ENCODE measurements around the gene PGLYRP4.
A peak's percentile ranks its signal among the peaks of the same experiment; 100 is the strongest.
"Not testable (repeated sequence)": the region's sequence is repeated elsewhere in the genome, so short reads cannot be mapped to it uniquely, and the experiment has no call there.

The PGLYRP4 gene

GRCh38 chr1:153355445-153356071 lies 6.9 kb upstream of the PGLYRP4 start:
- DNase-seq: peak; percentile 49 to 59

DNA sequence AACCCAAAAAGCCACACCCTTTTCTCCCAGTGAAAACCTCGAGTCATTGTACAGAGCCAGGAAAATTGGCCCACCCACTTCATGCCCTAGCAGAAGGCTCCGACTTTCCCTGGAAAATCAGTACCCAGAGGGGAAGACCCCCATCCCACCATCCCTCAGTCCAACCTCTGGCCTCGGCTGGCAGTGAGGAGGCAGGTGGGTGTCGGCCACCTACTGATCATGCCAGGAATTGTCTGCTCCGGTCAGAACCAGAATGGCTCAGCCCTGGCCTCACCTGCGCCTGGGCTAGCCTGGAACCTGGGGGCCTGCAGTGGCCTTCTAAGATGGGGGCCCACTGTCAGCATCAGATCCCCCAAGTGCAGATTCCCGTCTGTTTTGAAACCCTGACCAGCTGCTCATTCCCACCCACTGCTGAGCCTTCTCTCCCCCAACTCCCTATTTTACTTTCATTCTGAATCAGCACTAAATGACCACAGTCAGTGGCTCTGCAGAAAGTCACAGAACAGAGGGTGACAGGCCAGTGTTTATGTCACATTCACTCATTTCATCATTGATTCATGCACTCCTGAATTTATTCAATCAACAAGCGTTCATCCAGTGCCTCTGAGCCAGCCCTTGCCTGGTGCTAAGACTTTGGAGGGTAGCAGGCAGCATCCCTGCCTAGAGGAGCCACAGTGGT lies 6.0 kb upstream of the PGLYRP4 start:
- no peak for DNase-seq

- no peak for DNase-seq
Observed at GRCh38 chr1:153353226-153353947, 4.7 kb upstream of the PGLYRP4 start.

DNA sequence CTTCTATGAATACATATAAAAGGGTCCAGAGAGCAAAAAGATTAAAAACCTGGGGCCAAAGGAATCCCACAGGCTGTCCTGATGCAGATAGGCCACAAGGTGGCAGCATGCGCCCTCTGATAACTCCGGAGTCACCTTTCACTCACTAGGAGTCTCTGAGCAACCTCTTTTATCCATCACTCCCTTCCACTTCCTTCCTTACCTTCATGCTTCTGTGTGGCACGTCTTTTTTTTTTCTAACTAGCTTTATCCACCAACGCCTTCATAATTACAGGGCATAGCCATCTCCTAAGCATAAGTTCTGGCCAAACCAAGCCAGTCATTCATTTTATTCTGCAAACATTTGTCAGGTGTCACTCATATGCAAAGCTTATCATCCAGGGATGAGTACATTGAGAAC lies 3.9 kb upstream of the PGLYRP4 start:
- peak; percentile 60 to 65 for DNase-seq

GRCh38 chr1:153350321-153350957 lies 1.8 kb upstream of the PGLYRP4 start:
- no peak for DNase-seq

- DNase-seq: no peak
Observed at GRCh38 chr1:153349363-153350320, 1.0 kb upstream of the PGLYRP4 start.

GRCh38 chr1:153347856-153348255 lies 785 bp downstream of the PGLYRP4 start:
- DNase-seq: no peak

- DNase-seq: not testable (repeated sequence)
Observed at GRCh38 chr1:153347049-153347448, 1.6 kb downstream of the PGLYRP4 start.

DNA sequence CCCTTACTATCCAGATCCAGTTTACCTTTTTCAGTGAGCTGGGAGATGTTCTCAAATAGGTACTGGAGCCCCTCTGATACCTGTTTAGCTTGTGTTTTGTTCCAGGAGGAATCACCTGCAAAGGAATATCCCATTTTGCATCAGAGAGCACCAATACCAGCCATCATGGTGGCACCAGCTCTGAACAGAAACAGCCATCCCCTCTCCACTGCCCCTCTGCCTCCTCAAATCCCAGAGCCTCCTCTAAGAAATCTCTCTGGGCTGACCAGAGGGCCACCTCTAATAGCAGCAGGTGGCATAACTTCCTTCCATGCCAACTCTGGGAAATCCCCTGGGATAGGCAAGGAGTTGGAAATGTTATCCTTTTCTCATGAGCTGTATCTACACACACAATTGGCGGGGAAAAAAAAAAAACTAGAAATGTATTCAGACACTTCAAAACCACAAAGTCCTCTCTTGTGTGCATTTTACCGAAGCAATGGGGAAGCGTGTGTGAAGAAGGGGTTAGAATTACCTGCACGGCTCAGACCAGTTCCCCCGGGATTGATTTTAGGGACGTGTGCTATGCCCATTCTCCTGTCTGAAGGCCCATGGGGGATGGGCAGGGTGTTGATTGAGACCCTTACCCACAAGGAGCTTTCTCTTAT lies 2.4 kb downstream of the PGLYRP4 start:
- DNase-seq: no peak

- DNase-seq: no peak
Observed at GRCh38 chr1:153345187-153346076, 3.2 kb downstream of the PGLYRP4 start.

DNA sequence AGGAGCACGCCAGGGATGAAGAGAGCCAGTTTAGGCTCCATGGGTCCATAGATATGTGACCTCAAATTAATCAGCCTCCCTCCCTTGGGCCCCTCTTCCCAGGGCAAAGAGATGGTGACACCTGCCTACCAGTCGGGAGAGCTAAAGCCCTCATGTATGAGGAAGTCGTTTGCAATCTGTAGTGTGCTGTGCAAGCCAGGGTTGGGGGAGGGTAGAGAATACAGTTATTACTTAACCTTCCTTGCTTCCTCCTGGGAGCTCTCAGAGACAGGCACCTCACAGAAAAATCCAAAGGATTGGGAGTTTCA lies 4.0 kb downstream of the PGLYRP4 start:
- DNase-seq: no peak

DNA sequence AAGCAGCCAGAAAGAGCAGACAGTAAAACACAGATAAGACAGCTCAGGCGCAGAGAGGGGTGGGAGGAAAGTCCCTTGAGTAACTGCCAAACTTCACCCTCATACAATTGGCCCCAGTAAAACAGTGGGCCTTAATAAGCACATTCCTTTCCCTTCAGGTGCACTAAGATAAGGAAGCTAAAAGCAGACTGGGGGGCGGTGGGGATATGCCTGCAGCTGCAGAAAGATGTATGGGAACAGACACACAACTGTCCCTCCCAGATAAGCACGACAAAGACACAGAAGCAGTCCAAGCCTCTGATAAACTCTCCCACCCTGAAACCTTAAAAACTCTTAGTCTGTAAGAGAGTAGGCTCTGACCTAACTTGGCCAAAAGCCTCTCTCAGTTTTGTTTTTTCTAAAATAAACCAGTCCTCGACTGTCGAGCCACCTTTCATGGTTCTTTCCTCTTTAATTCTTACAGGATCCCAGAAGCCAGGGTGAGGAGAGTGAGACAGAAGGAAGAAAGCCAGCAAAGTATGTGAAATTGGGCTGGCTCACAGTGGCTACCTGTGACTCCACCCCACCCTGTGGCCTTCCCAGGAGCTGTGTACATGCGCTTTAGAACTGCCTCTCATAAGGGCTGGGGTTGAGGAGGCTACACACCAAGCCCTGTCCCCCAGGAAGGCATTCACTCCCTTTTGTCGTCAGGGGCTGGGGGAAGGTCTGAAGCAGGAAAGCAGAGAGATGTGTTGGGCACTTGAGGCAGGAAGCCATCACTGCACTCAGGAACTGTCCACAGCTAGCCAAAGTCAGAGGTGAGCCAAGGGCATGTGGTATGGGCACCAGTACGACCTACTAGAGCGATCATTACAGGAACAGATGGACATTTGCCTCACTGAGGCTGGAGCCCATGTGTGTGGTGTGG lies 4.6 kb downstream of the PGLYRP4 start:
- no peak for DNase-seq

DNA sequence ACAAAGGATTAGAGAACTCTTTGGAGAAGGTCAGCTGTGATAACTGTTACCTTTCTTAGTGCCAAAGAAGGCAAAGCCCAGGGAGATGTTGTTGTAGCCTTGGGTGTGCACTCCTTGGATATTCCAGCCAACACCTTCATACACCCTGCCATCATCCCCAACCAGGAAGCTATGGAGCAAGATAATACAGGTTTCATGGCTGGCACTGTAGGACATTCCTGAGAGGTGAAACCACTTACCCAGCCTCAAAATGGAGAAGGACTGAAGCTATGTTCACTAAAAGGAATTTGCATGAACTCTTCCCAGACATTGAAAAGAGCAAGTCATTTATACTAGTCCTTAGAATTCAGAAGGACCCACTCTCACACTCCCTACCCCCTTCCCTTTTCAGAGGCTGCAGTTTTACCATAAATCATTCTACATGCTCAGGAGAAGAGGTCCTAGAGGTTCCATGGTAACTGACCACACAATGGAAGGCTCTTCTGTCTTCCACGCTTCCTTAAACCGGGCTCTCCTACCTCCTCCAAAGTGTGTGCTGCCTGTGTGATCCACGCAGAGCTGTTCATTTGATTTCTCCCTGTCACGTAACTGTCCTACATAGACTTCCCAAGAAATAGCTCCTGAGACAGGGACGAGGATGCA lies 5.5 kb downstream of the PGLYRP4 start:
- no peak for DNase-seq

- DNase-seq: no peak
Observed at GRCh38 chr1:153342178-153342577, 6.5 kb downstream of the PGLYRP4 start.

DNA sequence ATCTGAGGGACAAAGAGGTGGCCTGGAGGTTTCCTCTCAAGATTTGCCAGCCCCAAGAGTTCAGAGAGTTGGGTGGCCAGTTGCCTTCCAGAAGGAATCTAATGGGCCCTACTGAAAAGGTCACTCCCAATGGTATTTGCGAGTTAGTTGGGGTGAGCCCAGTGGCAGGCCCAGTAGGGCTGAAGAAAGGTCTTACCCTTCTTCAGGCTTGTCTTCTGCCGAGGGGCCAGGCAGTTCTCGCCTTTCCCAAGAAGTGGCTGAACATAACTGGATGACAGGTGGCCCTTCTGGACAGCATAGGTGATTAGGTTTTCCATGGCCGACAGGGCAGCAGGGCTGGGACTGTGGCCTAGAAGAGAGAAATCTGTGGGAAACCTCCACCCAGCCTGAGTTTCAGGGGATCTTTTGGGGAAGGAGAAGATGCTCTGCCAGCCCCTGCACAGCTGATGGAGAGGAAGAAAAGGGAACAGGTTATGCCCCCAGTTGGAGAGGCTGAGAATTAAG lies 7.2 kb downstream of the PGLYRP4 start:
- no peak for DNase-seq

DNA sequence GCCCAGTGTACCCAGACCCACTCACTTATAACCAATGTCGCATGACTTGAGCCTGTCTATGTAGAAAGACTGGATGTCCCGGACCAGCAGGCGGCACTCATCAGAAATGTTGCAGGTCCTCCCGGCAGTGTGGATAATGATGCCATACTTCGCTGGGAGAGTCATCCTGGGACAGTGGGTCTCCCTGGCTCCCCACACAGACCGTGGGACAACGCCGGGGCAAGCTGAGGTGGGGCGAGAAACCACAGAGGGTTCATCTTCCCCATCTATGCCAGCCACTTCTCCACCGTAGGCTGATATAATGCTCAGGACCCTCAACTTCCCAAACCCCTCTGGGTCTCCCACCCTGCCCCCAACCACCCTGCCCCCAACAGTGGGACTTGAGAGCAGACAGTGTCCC lies 8.3 kb downstream of the PGLYRP4 start:
- DNase-seq: no peak

- DNase-seq: no peak
Observed at GRCh38 chr1:153339802-153340201, 8.8 kb downstream of the PGLYRP4 start.

GRCh38 chr1:153337980-153338853 lies 10.4 kb downstream of the PGLYRP4 start:
- no peak for DNase-seq

Measured in activated T-cell treated with anti-CD3 and anti-CD28 coated beads, Interleukin-2, amount 50 U/mL, for 48 hours (primary cell).